ENCODE results near the gene S1PR5. TPM values are rescaled to one million over a fixed set of nuclear protein-coding genes. Genes with fewer than 3 reads are reported as not detected.

Gene S1PR5
- total RNA-seq, 2 donors from 2014 or later: 1.2 to 5.1 TPM

- no peak overlapping the region for H3K9ac ChIP-seq (ENCODE audit: extremely low read depth, low read length, poor library complexity, severe bottlenecking)
- no peaks in the 10 kb centered on the region for H3K9me3 Mint-ChIP-seq
- no peak for TF ChIP-seq CTCF (conservative IDR thresholded peaks at IDR 0.05)
- no peaks in the 10 kb centered on the region for H3K36me3 Mint-ChIP-seq (ENCODE audit: low read depth)
- no peak overlapping the region for H3K27ac ChIP-seq (ENCODE audit: low read depth, low read length)
- H3K27me3 ChIP-seq (ENCODE audit: control insufficient read depth, insufficient read depth, low read length, poor library complexity, severe bottlenecking): peaks cover 13% of the 10 kb centered on the region
- no peaks in the 10 kb centered on the region for H3K36me3 ChIP-seq (ENCODE audit: control insufficient read depth, insufficient read depth, low read length)
- H3K4me3 ChIP-seq (ENCODE audit: low read length): no peak overlapping the region
- H3K4me1 Mint-ChIP-seq: no peaks in the 10 kb centered on the region
- H3K27me3 Mint-ChIP-seq (ENCODE audit: insufficient read depth): peaks cover 24% of the 10 kb centered on the region
- WGBS, 2 experiments (ENCODE audit: insufficient coverage in 1 of 2, insufficient read length in 1 of 2): 86 to 89% methylated on average over 13 to 16 of the region's 16 CpGs
- no peak overlapping the region for H3K4me3 Mint-ChIP-seq
- H3K27ac Mint-ChIP-seq: no peak overlapping the region
- H3K9me3 ChIP-seq (ENCODE audit: control insufficient read depth, low read length): no peaks in the 10 kb centered on the region
- no peak for DNase-seq
- no peaks in the 10 kb centered on the region for H3K4me1 ChIP-seq (ENCODE audit: control insufficient read depth, insufficient read depth, low read length)
Measured at GRCh38 chr19:10508036-10508435, 9.2 kb downstream of the S1PR5 start.

- peak; percentile 94 for DNase-seq
- Mint-ChIP-seq H3K36me3 (ENCODE audit: low read depth) (peaks cover 2% of the 10 kb centered on the region), H3K4me3 (no peak overlapping the region), H3K4me1 (peaks cover 3% of the 10 kb centered on the region), H3K27me3 (ENCODE audit: insufficient read depth) (peaks cover 4% of the 10 kb centered on the region), H3K9me3 (no peaks in the 10 kb centered on the region), H3K27ac (peak overlapping the region; percentile 52)
- H3K9me3 ChIP-seq (ENCODE audit: control insufficient read depth, low read length): no peaks in the 10 kb centered on the region
- no peaks in the 10 kb centered on the region for H3K36me3 ChIP-seq (ENCODE audit: control insufficient read depth, insufficient read depth, low read length)
- no peak overlapping the region for H3K4me3 ChIP-seq (ENCODE audit: low read length)
- H3K27ac ChIP-seq (ENCODE audit: low read depth, low read length): no peak overlapping the region
- H3K4me1 ChIP-seq (ENCODE audit: control insufficient read depth, insufficient read depth, low read length): no peaks in the 10 kb centered on the region
- peak; percentile 87 for TF ChIP-seq CTCF (conservative IDR thresholded peaks at IDR 0.05)
- no peak overlapping the region for H3K9ac ChIP-seq (ENCODE audit: extremely low read depth, low read length, poor library complexity, severe bottlenecking)
- H3K27me3 ChIP-seq (ENCODE audit: control insufficient read depth, insufficient read depth, low read length, poor library complexity, severe bottlenecking): no peaks in the 10 kb centered on the region
- WGBS, 2 experiments (ENCODE audit: insufficient coverage in 1 of 2, insufficient read length in 1 of 2): 28 to 39% methylated on average over 15 to 16 of the region's 17 CpGs
Measured at GRCh38 chr19:10505583-10506229, 11.5 kb downstream of the S1PR5 start.

GRCh38 chr19:10503002-10503789 is 14.1 kb downstream of the S1PR5 start, which contains the start of gene KEAP1:
Gene KEAP1, minus strand, starts transcription at chr19:10503356. Its CDS starts 3,323 bp downstream, at chr19:10500033.
- Mint-ChIP-seq H3K4me1 (peaks cover 13% of the 10 kb centered on the region), H3K27me3 (ENCODE audit: insufficient read depth) (peaks cover 3% of the 10 kb centered on the region), H3K9me3 (no peaks in the 10 kb centered on the region), H3K4me3 (peak within 1 kb of the TSS; percentile 80), H3K36me3 (ENCODE audit: low read depth) (peaks cover 20% of the 10 kb centered on the region), H3K27ac (peak within 1 kb of the TSS; percentile 94)
- Histone ChIP-seq H3K27me3 (ENCODE audit: control insufficient read depth, insufficient read depth, low read length, poor library complexity, severe bottlenecking) (no peaks in the 10 kb centered on the region), H3K4me3 (ENCODE audit: low read length) (peak within 1 kb of the TSS; percentile 90), H3K27ac (ENCODE audit: low read depth, low read length) (peak within 1 kb of the TSS; percentile 91), H3K9me3 (ENCODE audit: control insufficient read depth, low read length) (no peaks in the 10 kb centered on the region), H3K4me1 (ENCODE audit: control insufficient read depth, insufficient read depth, low read length) (no peaks in the 10 kb centered on the region), H3K36me3 (ENCODE audit: control insufficient read depth, insufficient read depth, low read length) (peaks cover 10% of the 10 kb centered on the region), H3K9ac (ENCODE audit: extremely low read depth, low read length, poor library complexity, severe bottlenecking) (peak within 1 kb of the TSS; percentile 94)
- TF ChIP-seq CTCF (conservative IDR thresholded peaks at IDR 0.05): no peak
- 12 to 36% methylated on average over 29 to 72 of the region's 73 CpGs for WGBS, 2 experiments (ENCODE audit: insufficient coverage in 1 of 2, insufficient read length in 1 of 2)
- peak; percentile 79 for DNase-seq
